ENCODE data around the gene RICTOR. TPM values are rescaled to one million over a fixed set of nuclear protein-coding genes. Genes with fewer than 3 reads are reported as not detected.

RICTOR gene
- total and polyA plus RNA-seq, 9 of the 15 experiments (the other 6 are each of a cell fraction or from before 2014, with no cell fraction given): 13.9 to 46.6 (median 22.6) TPM

- no peak for TF ChIP-seq ZNF280B (CRISPR knock-in tag; IDR thresholded peaks at IDR 0.05)
- TF ChIP-seq ETV5 (CRISPR knock-in tag; IDR thresholded peaks at IDR 0.05; ENCODE audit: low read depth): no peak
- peak; percentile 54 for TF ChIP-seq ATF3 (IDR thresholded peaks at IDR 0.05)
- TF ChIP-seq ATF3 (CRISPR knock-in tag; conservative IDR thresholded peaks at IDR 0.05): no peak
- no peak for TF ChIP-seq MTF1 (CRISPR knock-in tag; IDR thresholded peaks at IDR 0.05; ENCODE audit: borderline replicate concordance)
- no peak for TF ChIP-seq TCF7 (IDR thresholded peaks at IDR 0.05; ENCODE audit: borderline replicate concordance)
- TF ChIP-seq ZNF449 (CRISPR knock-in tag; IDR thresholded peaks at IDR 0.05): no peak
- no peak for TF ChIP-seq DIDO1 (tag; IDR thresholded peaks at IDR 0.05; ENCODE audit: low read depth)
- peak; percentile 88 for TF ChIP-seq MAFG (tag; conservative IDR thresholded peaks at IDR 0.05)
- no peak for TF ChIP-seq ELF4 (CRISPR knock-in tag; IDR thresholded peaks at IDR 0.05)
- no peak for TF ChIP-seq BRCA1 (IDR thresholded peaks at IDR 0.05)
- no peak for TF ChIP-seq BRCA1 (CRISPR knock-in tag; IDR thresholded peaks at IDR 0.05)
- TF ChIP-seq ZNF695 (CRISPR knock-in tag; IDR thresholded peaks at IDR 0.05): no peak
- no peak for TF ChIP-seq KDM4B (IDR thresholded peaks at IDR 0.05; ENCODE audit: borderline replicate concordance in 2 of 2, low read depth in 1 of 2)
- no peak for TF ChIP-seq NBN (IDR thresholded peaks at IDR 0.05; ENCODE audit: low read depth)
- no peak for TF ChIP-seq ATF4 (CRISPR knock-in tag; IDR thresholded peaks at IDR 0.05)
- no peak for TF ChIP-seq GABPA (tag; conservative IDR thresholded peaks at IDR 0.05; ENCODE audit: low read depth)
- peak; percentile 98 for TF ChIP-seq ZNF316 (IDR thresholded peaks at IDR 0.05)
- TF ChIP-seq ZNF282 (CRISPR knock-in tag; IDR thresholded peaks at IDR 0.05): no peak
- no peak for TF ChIP-seq ZNF143 (CRISPR knock-in tag; IDR thresholded peaks at IDR 0.05)
- no peak for TF ChIP-seq ZC3H8 (IDR thresholded peaks at IDR 0.05)
- no peak for TF ChIP-seq FOXJ2 (tag; IDR thresholded peaks at IDR 0.05)
- TF ChIP-seq MCM3 (IDR thresholded peaks at IDR 0.05): no peak
- no peak for TF ChIP-seq DNMT1 (IDR thresholded peaks at IDR 0.05)
These were observed 96.2 kb downstream of the RICTOR start (continued) for GRCh38 chr5:38978036-38978435.
